GM11168 (cell line): Measurements from ENCODE around the gene CFD.
"Not testable (repeated sequence)": the region's sequence is repeated elsewhere in the genome, so short reads cannot be mapped to it uniquely, and the experiment has no call there.

Source experiments
- in situ Hi-C: fragments of 300-500 bp; cut with MboI; formaldehyde crosslinking; loops from one replicate; pipeline ENCODE4 v1.12.0; 2022; ENCODE audit warnings: low sequenced_read_pairs; ENCODE audit not compliant: unreplicated experiment

The CFD gene

GRCh38 chr19:868458-869244 lies 9.2 kb downstream of the CFD start:
- in situ Hi-C loops: loop anchor here (10.0 kb wide), 1 partner anchor 116 kb away; the partner anchor contains the start of gene WDR18

GRCh38 chr19:869245-870177 lies 10.0 kb downstream of the CFD start:
- in situ Hi-C loops: loop anchor here (10.0 kb wide), 1 partner anchor 115 kb away; the partner anchor contains the start of gene WDR18

DNA sequence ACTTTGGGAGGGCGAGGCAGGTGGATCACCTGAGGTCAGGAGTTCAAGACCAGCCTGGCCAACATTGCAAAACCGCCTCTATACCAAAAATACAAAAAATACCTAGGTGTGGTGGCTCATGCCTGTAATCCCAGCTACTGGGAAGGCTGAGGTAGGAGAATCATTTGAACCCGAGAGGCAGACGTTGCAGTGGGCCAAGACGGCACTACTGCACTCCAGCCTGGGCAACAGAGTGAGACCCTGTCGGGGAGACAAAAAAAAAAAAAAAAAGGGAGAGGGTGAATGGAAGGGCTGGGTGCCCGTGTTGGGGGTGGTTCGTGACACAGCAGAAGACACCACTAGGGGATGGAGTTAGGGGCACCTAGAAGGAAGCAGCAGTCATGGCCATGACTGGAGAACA lies 10.8 kb downstream of the CFD start:
- in situ Hi-C loops: no loop called here

DNA sequence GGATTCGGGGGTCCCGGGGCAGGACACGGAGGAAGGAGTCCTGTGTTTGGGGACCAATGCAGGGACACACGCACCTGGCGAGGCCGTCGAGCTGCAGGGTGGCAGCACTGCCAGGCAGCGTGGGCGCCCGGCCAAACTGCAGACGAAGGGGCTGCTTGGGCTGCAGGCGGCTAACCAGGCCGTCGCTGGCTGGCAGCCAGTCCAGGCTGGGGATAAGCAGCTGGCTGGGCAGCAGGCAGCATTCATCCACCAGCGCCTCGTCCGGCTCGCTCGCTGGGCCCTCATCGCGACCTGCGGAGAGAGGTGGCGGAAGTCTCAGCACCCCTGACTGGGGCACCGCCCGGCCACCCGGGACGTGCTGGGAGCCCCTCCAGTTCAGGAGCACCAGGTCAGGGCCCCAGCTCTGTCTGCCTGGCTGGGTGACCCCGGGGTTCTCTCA lies 11.5 kb downstream of the CFD start:
- in situ Hi-C loops: no loop called here

DNA sequence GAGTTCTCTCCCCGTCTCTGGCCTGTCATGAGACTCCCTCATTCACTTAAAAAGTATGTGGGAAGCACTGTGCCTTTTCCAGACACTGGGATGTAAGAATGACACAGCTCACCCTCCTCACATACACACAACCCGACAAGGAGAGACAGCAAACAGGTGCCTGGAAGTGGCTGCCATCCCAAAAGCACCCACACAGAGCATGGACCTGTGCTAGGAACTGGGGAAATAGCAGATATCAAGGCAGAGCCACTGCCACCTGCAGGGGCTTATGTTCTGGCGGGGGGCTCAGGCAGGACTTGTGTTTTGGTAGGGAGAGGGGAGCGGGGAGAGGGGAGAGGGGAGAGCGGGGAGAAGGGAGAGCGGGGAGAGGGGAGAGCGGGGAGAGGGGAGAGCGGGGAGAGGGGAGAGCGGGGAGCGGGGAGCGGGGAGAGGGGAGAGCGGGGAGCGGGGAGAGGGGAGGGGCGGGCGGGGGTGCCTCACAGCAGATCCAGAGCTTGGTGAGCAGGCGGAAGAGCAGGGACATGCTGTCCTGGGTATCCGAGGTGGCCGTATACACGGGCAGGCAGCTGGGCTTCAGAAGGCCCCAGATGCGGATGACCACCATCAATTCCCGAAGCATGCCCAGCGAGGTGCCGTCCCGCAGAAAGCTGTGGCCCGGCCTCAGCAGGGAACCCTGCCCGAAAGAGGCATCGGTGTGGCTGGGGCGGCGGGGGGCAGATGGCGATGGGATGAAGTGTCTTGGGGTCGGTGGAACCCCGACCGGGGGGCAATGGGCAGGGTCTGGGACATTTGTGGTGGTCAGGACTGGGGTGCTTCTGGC lies 12.2 kb downstream of the CFD start:
- in situ Hi-C loops: no loop called here

- in situ Hi-C loops: no loop called here
Observed at GRCh38 chr19:872266-872951, 12.9 kb downstream of the CFD start.

DNA sequence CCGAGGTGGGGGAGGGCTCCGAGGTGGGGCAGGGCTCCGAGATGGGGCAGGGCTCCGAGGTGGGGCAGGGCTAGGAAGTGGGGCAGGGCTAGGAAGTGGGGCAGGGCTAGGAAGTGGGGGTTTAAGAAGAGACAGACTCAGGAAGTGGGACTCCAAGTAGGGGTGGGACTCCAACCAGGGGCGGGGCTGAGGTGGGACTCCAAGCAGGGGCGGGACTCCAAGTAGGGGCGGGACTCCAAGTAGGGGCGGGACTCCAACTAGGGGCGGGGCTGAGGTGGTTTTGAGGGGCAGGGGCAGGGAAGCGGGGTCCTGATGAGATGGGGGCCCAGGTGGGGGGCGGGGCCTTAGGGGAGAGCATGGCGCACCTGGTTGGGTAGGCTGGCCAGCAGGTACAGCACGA lies 13.6 kb downstream of the CFD start:
- in situ Hi-C loops: no loop called here

DNA sequence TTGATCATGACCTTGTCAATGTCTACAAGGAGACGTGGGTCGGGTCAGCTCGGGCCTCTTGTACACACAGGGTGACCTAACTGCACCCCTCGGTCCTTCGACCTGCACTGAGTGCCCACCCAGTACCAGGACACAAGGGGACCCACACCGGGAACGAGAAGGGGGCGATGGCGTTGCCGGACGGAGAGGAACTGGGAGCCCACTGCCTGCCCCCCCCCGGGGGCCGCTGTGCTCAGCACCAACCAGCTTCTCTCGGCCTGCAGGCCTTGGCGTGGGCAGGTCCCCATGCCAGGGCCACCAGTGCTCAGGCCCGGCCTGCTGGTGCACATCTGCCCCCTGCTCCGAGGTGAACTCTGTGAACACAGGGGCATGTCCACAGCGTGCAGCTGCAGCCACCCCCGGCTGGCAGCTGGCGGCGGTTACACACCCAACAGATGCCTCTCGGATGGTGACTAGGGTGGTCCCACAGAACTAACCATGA lies 14.1 kb downstream of the CFD start:
- in situ Hi-C loops: no loop called here

DNA sequence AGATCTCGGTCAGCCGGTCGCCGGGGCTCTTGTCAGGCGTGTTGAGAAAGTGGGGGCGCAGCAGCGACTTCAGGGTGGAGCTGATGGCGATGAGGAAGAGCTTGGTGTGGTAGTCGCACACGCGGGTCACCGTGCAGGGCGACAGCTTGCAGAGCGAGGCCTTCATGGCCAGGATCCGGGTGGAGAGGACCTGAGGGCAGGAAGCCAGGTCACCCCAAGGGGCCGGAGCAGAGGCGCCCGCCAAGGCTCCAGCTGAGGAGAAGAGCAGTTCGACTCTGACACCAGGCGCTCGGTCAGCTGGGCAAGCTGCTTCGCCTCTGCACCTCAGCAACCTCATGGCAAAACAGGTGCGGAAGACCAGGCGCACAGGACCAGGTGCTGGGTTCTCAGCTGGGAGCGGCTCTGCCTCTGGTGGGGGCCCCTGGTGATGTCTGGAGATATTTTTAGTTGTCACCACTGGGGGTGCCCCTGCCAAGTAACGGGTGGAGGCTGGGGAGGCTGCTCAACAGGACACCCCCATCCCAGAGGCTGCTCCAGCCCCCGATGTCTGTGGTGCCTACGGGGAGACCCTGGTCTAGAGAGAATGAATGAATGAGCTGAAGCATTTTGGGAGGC lies 15.9 kb downstream of the CFD start:
- in situ Hi-C loops: no loop called here

DNA sequence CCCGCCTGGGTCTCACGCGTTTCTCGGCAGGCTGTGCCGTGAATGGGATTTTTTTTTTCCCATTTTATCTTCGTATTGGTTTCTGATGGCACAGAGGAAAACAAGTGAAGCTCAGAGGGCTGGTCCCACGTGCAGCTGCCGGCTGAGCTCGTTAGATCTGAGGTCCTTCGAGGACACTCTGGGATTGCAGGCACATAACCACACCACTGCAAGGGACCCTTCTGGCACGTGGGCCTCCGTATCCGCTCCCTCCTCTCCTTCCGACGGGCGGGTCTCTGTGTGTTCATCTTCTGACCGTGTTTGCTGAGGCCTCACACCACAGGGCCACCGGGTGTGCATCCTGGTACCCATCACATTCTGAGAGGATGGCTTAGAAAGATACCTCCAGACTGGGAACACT lies 16.6 kb downstream of the CFD start:
- in situ Hi-C loops: no loop called here

GRCh38 chr19:876780-877314 lies 17.4 kb downstream of the CFD start:
- in situ Hi-C loops: no loop called here

DNA sequence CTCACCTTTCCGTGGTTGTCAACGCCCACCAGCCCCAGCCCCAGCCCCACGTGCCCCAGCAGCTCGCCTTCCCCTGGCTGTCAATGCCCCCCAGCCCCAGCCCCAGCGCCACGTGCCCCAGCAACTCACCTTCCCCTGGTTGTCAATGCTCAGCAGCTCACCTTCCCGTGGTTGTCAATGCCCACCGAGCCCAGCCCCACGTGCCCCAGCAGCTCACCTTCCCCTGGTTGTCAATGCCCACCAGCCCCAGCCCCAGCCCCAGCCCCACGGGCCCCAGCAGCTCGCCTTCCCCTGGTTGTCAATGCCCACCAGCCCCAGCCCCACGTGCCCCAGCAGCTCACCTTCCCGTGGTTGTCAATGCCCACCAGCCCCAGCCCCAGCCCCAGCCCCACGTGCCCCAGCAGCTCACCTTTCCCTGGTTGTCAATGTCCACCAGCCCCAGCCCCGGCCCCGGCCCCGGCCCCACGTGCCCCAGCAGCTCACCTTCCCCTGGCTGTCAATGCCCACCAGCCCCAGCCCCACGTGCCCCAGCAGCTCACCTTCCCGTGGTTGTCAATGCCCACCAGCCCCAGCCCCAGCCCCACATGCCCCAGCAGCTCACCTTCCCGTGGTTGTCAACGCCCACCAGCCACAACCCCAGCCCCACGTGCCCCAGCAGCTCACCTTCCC lies 18.7 kb downstream of the CFD start:
- in situ Hi-C loops: not testable (repeated sequence)

GRCh38 chr19:878751-879561 lies 19.5 kb downstream of the CFD start:
- in situ Hi-C loops: not testable (repeated sequence)

- in situ Hi-C loops: no loop called here
Observed at GRCh38 chr19:879711-880438, 20.4 kb downstream of the CFD start.

DNA sequence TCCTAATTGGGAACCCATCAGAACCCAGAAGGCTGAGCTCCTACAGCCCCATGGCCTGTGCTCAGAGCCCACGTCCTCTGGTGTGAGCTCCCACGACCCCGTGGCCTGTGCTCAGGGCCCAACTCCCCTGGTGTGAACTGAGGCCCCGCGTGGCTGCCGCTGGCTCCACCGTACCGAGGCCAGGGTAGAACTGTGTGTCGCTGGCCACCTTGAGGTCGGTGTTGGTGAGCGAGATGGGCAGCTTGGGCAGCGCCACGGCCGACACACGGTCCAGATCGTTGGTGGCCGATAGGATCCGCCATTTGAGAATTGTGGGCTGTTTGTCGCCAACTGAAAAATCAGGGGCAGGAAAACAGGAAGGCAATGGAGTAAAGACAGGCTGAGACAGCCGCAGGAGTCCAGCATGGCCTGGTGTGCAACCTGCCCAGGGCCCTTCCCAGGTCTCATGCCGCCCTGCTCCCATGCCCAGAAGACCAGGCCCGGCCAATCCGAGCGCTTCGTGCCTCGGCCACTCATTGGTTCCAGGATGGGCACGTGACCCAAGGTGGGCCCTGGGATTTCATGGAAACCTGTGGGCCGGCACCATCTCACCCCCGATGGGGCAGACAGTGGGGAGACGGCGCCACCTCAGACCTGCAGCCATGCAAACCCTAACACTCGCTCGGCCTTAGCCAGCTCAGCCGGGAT lies 22.1 kb downstream of the CFD start:
- in situ Hi-C loops: no loop called here

DNA sequence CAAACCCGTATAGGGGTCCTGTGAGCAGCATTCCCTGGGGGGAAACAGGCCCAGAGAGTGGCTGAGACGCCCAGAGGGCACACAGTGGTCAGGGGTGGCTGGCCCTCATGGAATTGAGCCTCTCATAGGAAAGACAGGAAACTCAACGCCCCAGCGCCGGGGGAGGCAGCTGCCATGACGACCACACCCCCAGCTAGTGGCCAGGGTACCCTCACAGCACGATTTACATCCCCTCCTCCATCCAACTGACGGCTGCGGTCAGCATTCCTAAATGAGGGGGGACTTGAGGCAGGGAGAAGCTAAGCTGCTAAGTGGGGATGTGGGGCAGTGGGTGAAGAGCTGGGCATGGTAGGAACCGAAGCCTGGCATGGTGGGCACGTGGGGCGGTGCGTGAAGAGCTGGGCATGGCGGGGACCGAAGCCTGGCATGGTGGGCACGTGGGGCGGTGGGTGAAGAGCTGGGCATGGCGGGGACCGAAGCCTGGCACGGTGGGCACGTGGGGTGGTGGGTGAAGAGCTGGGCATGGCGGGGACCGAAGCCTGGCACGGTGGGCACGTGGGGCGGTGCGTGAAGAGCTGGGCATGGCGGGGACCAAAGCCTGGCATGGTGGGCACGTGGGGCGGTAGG lies 23.5 kb downstream of the CFD start:
- in situ Hi-C loops: no loop called here
